T-helper 1 cell treated with Interleukin-12 subunit alpha and Interleukin-12 subunit beta and Interleukin-4 antibody, amounts not matched to agents 30 μg/mL and 1 μg/mL, for 36 hours (primary cell): ENCODE results near the gene HLA-DOB.

Experiments used
- H3K27ac Mint-ChIP-seq: one replicate; pipeline ENCODE4 v1.8.0; 2021; ENCODE audit warnings: mild to moderate bottlenecking, mixed read lengths
- H3K27me3 Mint-ChIP-seq: one replicate; pipeline ENCODE4 v1.8.0; 2021; ENCODE audit warnings: low read depth, mixed read lengths
- H3K36me3 Mint-ChIP-seq: one replicate; pipeline ENCODE4 v1.8.0; 2021; ENCODE audit warnings: low read depth, mixed read lengths
- H3K4me1 Mint-ChIP-seq: one replicate; pipeline ENCODE4 v1.8.0; 2021; ENCODE audit warnings: low read depth, mixed read lengths
- H3K4me3 Mint-ChIP-seq: one replicate; pipeline ENCODE4 v1.8.0; 2021; ENCODE audit warnings: mild to moderate bottlenecking, moderate library complexity, mixed read lengths
- H3K9me3 Mint-ChIP-seq: one replicate; pipeline ENCODE4 v1.8.0; 2021; ENCODE audit warnings: mixed read lengths

Gene HLA-DOB

GRCh38 chr6:32836873-32837272 lies 20.1 kb upstream of the HLA-DOB start:
- peaks cover 69% of the 10 kb centered on the region for H3K4me1 Mint-ChIP-seq

GRCh38 chr6:32835167-32835893 lies 18.5 kb upstream of the HLA-DOB start:
- peak overlapping the region; percentile 87 for H3K4me3 Mint-ChIP-seq
- no peak overlapping the region for H3K27ac Mint-ChIP-seq
- no peaks in the 10 kb centered on the region for H3K27me3 Mint-ChIP-seq
- H3K36me3 Mint-ChIP-seq = peaks cover 73% of the 10 kb centered on the region
- no peaks in the 10 kb centered on the region for H3K9me3 Mint-ChIP-seq
- peaks cover 63% of the 10 kb centered on the region for H3K4me1 Mint-ChIP-seq

More at GRCh38 chr6:32836873-32837272, 20.1 kb upstream of the HLA-DOB start:
- no peaks in the 10 kb centered on the region for H3K9me3 Mint-ChIP-seq
- H3K27me3 Mint-ChIP-seq = no peaks in the 10 kb centered on the region
- peak overlapping the region; percentile 91 for H3K27ac Mint-ChIP-seq
- peak overlapping the region; percentile 87 for H3K4me3 Mint-ChIP-seq
- H3K36me3 Mint-ChIP-seq = peaks cover 74% of the 10 kb centered on the region

GRCh38 chr6:32833664-32834063 lies 16.9 kb upstream of the HLA-DOB start:
- Mint-ChIP-seq H3K4me1 (peaks cover 66% of the 10 kb centered on the region), H3K4me3 (no peak overlapping the region), H3K27ac (no peak overlapping the region), H3K27me3 (no peaks in the 10 kb centered on the region), H3K36me3 (peaks cover 83% of the 10 kb centered on the region), H3K9me3 (no peaks in the 10 kb centered on the region)

GRCh38 chr6:32832535-32832934 lies 15.7 kb upstream of the HLA-DOB start:
- Mint-ChIP-seq H3K27ac (no peak overlapping the region), H3K36me3 (peaks cover 87% of the 10 kb centered on the region), H3K27me3 (no peaks in the 10 kb centered on the region), H3K4me1 (peaks cover 67% of the 10 kb centered on the region), H3K4me3 (no peak overlapping the region), H3K9me3 (no peaks in the 10 kb centered on the region)

- Mint-ChIP-seq H3K27me3 (no peaks in the 10 kb centered on the region), H3K4me3 (no peak overlapping the region), H3K27ac (no peak overlapping the region), H3K9me3 (no peaks in the 10 kb centered on the region), H3K4me1 (peaks cover 65% of the 10 kb centered on the region), H3K36me3 (peaks cover 76% of the 10 kb centered on the region)
Measured at GRCh38 chr6:32830936-32831335, 14.1 kb upstream of the HLA-DOB start.

- Mint-ChIP-seq H3K36me3 (peaks cover 68% of the 10 kb centered on the region), H3K27ac (no peak overlapping the region), H3K27me3 (no peaks in the 10 kb centered on the region), H3K9me3 (no peaks in the 10 kb centered on the region), H3K4me3 (no peak overlapping the region), H3K4me1 (peaks cover 59% of the 10 kb centered on the region)
Measured at GRCh38 chr6:32830017-32830416, 13.2 kb upstream of the HLA-DOB start.

GRCh38 chr6:32829495-32829894 lies 12.7 kb upstream of the HLA-DOB start:
- peaks cover 54% of the 10 kb centered on the region for H3K4me1 Mint-ChIP-seq
- H3K27ac Mint-ChIP-seq = no peak overlapping the region
- no peaks in the 10 kb centered on the region for H3K9me3 Mint-ChIP-seq
- H3K27me3 Mint-ChIP-seq = no peaks in the 10 kb centered on the region
- H3K4me3 Mint-ChIP-seq = no peak overlapping the region
- peaks cover 63% of the 10 kb centered on the region for H3K36me3 Mint-ChIP-seq

GRCh38 chr6:32827025-32827424 lies 10.2 kb upstream of the HLA-DOB start:
- Mint-ChIP-seq H3K9me3 (no peaks in the 10 kb centered on the region), H3K4me1 (peaks cover 34% of the 10 kb centered on the region), H3K27ac (peak overlapping the region; percentile 50), H3K36me3 (peaks cover 41% of the 10 kb centered on the region), H3K27me3 (no peaks in the 10 kb centered on the region), H3K4me3 (no peak overlapping the region)

- Mint-ChIP-seq H3K4me3 (no peak overlapping the region), H3K4me1 (peaks cover 30% of the 10 kb centered on the region), H3K36me3 (peaks cover 33% of the 10 kb centered on the region), H3K27ac (no peak overlapping the region), H3K9me3 (no peaks in the 10 kb centered on the region), H3K27me3 (no peaks in the 10 kb centered on the region)
Measured at GRCh38 chr6:32825966-32826365, 9.2 kb upstream of the HLA-DOB start.

- H3K9me3 Mint-ChIP-seq = no peaks in the 10 kb centered on the region
- H3K27me3 Mint-ChIP-seq = no peaks in the 10 kb centered on the region
- H3K27ac Mint-ChIP-seq = no peak overlapping the region
- H3K4me3 Mint-ChIP-seq = no peak overlapping the region
- H3K4me1 Mint-ChIP-seq = peaks cover 4% of the 10 kb centered on the region
- H3K36me3 Mint-ChIP-seq = peaks cover 10% of the 10 kb centered on the region
Measured at GRCh38 chr6:32819729-32820128, 2.9 kb upstream of the HLA-DOB start.

GRCh38 chr6:32818867-32819266 lies 2.1 kb upstream of the HLA-DOB start:
- Mint-ChIP-seq H3K27ac (no peak overlapping the region), H3K4me1 (peaks cover 4% of the 10 kb centered on the region)

GRCh38 chr6:32815996-32816395 lies 806 bp downstream of the HLA-DOB start:
- no peak overlapping the region for H3K27ac Mint-ChIP-seq
- no peak overlapping the region for H3K4me3 Mint-ChIP-seq
- no peaks in the 10 kb centered on the region for H3K9me3 Mint-ChIP-seq

More at GRCh38 chr6:32818867-32819266, 2.1 kb upstream of the HLA-DOB start:
- H3K36me3 Mint-ChIP-seq = peaks cover 10% of the 10 kb centered on the region
- no peaks in the 10 kb centered on the region for H3K9me3 Mint-ChIP-seq
- no peaks in the 10 kb centered on the region for H3K27me3 Mint-ChIP-seq
- H3K4me3 Mint-ChIP-seq = no peak overlapping the region

GRCh38 chr6:32815115-32815514 lies 1.7 kb downstream of the HLA-DOB start:
- H3K9me3 Mint-ChIP-seq = no peaks in the 10 kb centered on the region
- H3K27ac Mint-ChIP-seq = no peak overlapping the region
- no peaks in the 10 kb centered on the region for H3K27me3 Mint-ChIP-seq
- no peak overlapping the region for H3K4me3 Mint-ChIP-seq
- H3K4me1 Mint-ChIP-seq = peaks cover 4% of the 10 kb centered on the region
- peaks cover 12% of the 10 kb centered on the region for H3K36me3 Mint-ChIP-seq

More at GRCh38 chr6:32815996-32816395, 806 bp downstream of the HLA-DOB start:
- peaks cover 4% of the 10 kb centered on the region for H3K4me1 Mint-ChIP-seq
- no peaks in the 10 kb centered on the region for H3K27me3 Mint-ChIP-seq
- peaks cover 12% of the 10 kb centered on the region for H3K36me3 Mint-ChIP-seq

- H3K9me3 Mint-ChIP-seq = no peaks in the 10 kb centered on the region
- no peak overlapping the region for H3K4me3 Mint-ChIP-seq
- no peaks in the 10 kb centered on the region for H3K27me3 Mint-ChIP-seq
- H3K27ac Mint-ChIP-seq = no peak overlapping the region
- H3K36me3 Mint-ChIP-seq = peaks cover 11% of the 10 kb centered on the region
- peaks cover 4% of the 10 kb centered on the region for H3K4me1 Mint-ChIP-seq
Measured at GRCh38 chr6:32814145-32814544, 2.7 kb downstream of the HLA-DOB start.

GRCh38 chr6:32809171-32809570 lies 7.6 kb downstream of the HLA-DOB start:
- H3K36me3 Mint-ChIP-seq = peaks cover 5% of the 10 kb centered on the region
- H3K27ac Mint-ChIP-seq = no peak overlapping the region
- H3K4me1 Mint-ChIP-seq = no peaks in the 10 kb centered on the region
- no peak overlapping the region for H3K4me3 Mint-ChIP-seq
- H3K9me3 Mint-ChIP-seq = no peaks in the 10 kb centered on the region
- peaks cover 22% of the 10 kb centered on the region for H3K27me3 Mint-ChIP-seq
